NCI-H2227 treated with DMSO at 0.1 percent for 48 hours (cell line): ENCODE data around the gene CLCN1.

Source experiments
- DNase-seq: peaks from one replicate; lab custom pipeline; 2025; lab: John Stamatoyannopoulos, UW

CLCN1 gene

DNA sequence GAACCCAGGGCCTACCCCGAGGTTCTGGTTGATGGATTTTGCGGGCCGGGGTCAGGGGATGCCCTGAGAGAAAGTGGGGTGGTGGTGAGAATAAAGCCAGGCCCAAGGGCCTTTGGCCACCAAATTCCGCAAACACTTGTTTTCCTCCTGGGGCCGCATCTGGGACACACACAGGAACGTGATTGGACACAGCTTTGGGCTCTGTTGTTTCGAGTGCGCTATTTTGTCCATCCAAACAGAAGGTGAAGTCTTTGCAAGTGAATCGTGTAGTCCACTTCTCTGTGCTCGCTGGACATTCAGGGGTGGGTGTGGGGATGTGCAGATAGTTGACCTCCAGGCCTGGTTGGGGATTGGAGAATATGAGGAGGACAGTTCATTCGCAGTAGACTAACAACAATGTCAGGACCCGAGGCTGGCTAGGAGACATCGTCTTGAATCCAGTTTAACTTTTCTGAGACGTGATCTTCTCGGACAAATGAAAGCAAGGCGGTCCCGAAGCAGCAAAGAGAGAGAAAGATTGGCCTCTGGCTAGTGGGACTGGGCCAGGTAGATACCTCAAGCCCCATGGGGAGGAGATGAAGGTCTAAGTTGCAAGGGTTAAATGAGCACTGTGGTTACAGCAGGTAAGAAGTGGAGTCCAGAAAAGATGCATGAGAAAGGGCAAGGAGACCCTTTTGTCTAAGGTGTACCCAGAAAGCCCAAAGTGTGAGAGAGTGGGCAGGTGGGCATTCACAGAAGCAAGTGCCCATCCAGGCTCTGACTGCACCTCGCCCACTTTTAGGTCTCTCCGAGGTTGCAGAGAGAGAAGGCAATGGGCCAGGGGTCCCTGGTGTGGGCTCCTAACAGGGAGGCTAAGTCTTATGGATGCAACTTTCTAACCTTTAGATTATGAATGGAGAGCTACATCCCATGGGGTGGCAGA is 47.4 kb downstream of the CLCN1 start:
- no peak for DNase-seq

DNA sequence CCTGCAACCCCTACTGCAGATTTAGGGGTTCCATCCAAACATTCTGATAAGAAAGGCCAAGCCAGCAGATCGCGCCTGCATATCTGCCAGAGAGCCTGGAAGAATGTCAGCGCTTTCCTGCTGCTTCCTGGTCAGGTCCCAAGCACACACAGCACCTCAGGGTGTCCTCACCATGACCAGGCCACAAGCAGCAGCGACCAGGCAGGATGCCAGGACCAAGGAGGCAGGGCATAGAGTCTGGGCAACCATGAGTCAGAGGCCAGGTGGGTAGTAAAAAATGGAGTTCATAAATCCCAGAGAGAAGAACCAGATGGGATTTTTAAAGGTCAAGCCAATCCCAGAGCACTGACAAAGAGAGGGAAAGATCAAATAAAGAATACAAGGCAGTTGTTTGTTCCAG is 52.1 kb downstream of the CLCN1 start:
- DNase-seq = no peak

DNA sequence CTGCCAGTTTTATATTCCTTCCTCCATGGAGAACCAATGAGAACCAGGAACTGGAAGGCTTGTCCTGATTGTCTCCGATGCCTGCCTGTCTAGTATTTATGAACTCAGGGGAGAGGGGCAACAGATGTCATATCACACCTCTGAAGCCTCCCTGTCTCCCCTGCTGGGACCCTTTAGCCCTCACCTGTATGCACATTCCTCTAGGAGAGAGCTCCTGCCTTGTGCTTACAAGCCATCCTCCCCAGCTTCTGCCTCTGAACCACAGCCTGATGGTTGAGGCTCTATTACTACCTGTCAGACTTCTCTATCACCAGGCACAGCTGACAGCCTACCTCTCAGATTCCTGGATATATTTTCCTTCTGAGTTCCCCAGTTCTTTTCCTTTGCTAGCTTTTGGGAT is 52.5 kb downstream of the CLCN1 start:
- no peak for DNase-seq

DNA sequence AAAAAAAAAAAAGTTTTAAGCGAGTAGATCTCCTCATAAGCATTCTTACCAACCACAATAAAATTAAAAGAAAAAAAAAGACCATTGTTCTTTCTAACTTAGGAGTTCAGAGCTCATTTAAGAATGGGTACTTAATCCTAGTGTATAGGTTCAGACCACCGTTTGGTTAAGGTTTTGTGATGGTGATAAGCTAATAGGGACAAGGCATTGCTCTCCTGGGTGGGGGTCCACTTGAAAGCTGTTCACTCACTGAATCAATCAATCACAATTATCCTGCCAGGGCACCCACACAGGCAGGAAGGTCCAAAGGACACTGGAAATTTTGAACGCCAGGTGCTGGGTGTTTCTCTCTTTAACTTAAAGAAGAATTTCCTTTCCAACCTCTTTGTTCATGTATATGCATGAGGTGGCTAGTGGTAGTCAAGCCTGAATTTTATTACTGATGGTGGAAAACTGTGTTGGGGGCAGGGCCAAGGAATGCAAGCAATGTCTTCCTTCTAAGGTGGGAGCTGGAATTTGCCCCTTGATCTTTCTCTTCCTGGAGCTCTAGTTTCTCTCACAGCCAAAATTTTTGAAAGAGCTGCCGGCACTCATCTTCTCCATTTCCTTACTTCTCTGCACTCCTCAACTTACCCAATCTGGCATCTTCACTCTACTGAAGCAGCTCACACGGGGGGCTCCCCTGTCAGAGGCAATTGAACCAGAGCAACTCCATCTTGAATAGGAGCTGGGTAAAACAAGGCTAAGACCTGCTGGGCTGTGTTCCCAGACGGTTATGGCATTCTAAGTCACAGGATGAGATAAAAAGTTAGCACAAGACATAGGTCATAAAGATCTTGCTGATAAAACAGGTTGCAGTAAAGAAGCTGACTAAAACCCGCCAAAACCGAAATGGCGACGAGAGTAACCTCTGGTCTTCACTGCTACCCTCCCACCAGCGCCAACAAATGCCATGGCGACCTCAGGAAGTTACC is 54.1 kb downstream of the CLCN1 start:
- DNase-seq = no peak

DNA sequence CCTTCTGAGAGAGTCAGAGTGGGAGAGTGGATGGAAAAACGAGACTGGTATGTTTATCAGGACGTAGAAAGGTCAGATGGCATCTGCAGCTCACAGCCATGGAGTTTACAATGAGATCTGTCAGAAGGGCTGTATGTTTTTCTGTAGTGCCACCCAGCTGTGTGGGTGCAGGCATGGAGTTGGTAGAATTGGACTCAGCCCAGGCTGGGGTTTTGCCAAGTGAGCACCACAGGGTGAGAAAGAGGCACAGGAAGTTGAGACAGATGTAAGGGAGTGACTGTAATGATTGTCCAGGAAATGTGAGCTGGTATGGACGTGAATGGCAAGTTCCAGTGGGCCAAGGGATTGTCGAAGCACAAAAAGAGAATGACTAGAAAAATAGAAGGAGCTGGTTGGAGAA is 56.2 kb downstream of the CLCN1 start:
- no peak for DNase-seq

DNA sequence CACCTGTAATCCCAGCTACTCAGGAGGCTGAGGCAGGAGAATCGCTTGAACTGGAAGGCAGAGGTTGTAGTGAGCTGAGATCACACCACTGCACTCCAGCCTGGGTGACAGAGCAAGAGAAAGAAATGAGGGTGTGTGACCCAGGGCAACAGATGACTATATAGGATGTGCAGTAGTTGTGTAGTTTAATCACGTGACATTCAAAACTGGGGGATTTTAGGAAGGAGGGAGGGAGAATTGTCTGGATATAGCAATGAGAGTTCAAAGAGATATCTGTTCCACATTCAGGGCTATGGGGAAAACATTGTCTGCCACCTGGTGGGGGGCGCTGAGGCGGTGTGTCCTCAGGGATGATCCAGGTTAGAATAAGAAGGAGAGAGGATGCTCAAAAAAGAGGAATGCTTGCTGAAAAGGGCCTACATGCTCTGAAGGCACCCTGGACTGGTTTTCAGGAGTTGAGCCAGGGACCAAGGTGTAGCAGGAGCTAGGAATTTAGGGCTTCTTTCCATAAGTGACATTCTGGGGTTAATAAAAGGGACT is 57.4 kb downstream of the CLCN1 start:
- no peak for DNase-seq

DNA sequence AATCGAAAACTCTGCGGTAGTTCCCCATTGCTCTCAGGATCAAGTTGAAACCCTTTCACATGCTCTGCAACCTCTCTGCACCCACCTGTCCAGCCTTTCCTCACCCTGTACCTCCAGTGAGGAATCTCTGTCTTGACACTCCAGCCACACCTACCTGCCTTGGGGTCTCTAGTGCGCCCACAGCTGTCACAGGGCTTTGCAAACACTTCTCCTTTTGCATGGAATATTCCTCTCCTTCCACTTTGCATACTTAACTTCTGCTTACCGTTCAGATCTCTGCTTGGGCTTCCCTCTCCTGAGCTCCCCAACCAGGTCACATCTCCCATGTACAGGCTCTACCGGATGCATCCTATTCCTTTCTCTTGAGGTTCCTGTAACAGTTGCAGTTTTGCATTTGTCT is 58.6 kb downstream of the CLCN1 start:
- DNase-seq = no peak

DNA sequence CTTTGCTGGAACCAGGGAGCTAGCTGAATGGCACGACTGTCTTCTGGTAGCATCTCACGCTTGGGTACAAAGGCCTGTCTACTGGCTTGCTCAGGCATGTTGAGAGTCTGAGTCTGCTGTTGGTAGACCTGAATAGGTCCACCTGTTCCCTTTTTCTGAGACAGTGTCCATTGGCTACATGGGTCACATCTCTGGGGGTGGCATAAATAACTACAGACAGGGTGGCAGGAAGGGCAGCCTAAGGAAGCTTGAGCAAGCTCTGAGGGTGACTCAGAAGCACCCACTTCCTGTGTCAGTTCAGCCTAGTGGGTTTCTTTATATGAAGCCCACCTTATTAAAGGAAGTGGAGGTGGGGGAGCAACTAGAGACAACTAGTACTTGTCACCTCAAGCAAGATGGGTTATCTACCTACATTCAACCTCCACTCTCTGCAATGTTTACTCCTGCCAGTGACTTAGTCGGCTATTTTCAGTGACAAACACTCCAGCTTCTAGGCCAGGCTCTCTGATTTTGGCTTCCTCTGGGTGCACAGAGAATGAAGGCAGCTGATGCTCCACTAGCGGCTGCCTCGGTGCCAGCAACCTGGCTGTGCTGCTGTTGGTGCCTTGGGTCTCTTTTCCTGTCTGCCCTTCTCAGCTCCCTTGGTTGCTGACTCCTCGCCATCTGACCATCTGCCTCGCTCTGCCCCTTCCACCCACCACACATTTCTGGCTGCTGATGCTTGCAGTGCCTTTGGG is 59.6 kb downstream of the CLCN1 start:
- no peak for DNase-seq

DNA sequence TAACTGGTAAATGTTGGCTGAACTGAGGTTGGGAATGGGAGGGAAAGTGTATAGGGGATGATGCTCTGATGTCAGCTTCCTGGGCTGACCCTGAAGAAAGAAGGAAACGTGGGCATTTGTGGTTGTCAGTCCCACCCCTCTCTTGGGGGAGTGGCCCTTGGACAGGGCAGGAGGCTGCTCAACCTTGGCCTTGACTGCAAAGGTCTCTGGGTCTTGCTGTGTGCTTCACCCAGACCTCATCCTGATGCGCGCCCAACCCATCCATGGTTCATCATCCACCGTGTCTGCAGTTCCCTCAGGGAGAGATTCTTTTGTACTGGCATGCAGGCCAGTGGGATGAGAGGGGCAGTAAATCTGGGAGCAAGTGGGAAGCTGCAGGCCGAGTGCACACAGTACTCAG is 60.5 kb downstream of the CLCN1 start:
- DNase-seq = no peak

DNA sequence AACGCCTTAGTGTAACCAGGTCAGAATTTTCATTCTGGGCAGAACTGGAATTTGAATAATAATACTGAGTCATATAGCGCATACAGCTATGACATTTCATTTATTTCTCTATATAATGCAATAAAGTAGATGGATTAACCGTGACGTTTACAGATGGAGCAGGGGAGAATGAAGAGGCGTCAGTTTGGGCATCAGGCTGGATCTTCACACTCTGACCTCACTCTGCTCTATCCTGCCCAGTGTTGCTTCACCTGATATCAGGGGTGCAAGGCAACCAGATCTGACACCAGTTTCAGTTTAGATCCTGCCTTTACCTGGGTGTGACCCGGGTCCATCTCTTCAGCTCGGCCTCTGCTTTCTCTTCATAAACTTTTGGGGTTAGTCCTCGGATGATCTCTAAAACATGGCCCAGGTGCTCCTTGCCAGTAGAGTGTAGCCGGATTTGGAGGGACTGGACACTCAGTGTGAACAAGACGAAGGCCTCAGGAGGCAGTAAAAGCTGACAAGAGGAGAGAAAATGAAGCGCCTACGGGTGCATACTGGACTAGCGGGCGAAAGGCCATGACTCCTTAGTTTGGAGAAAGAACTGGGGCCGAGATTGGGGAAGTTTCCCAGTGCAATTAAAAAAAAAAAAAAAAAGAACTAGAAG is 63.8 kb downstream of the CLCN1 start:
- DNase-seq = no peak

DNA sequence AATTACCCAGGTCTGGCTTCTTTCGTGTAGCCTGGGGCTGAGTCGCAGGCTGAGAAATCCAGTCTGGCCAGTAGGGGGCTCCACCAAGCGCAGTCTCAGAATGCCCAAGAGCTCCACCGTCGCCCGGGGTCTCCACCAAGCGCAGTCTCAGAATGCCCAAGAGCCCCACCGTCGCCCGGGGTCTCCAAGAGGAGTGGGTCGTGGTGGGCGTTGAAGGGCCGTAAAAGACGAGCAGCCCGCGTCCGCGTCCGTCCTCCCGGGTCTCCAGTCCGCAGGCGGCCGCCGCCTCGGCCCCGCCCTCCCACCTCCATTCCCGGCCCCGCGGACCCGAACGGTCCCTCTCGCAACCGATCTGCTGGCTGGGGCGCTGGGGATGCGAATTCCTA is 64.3 kb downstream of the CLCN1 start:
- DNase-seq = peak; percentile 87

DNA sequence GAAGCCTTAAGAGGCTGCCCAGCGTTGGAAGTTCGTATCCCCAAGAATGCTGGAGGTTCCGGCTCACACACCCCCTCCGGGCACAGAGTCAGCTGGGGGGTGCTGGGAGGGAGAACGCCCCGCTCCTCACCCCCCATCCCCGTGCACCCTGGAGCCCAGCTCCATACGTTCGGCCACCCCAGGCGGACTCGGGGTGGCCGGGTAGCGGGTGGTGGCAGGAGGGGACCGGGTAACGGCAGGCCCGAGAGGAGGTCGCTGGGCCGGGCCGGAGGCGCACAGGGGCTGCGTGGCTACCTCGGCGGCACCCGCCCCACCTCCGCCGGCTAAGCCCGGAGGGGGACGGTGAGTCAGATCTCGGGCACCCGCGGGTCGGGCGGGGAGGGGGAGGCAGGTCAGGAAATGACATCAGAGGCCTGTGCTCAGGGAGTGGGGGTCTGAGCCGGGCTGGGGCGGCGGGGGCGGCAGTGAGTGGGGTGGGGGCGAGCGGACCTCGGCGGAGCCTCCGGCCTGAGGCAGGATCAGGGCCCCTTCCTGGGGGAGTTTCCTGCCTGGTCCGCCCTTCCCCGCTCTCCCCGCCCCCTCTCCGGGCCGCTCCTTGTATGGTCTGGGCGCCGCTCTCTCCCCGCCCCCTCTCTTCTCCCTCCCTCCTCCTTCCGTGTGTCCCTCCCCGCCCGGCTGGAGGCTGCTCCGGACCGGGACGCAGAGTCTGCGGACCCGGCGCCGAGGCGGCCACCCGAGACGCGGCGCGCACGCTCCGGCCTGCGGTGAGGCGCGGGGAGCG is 64.9 kb downstream of the CLCN1 start, which contains the start of gene ZYX:
Gene ZYX (plus strand): TSS at position 700 of the 781 bp plus-strand sequence. CDS start 227 bp downstream, outside the sequence.
- DNase-seq = peak; percentile 84

DNA sequence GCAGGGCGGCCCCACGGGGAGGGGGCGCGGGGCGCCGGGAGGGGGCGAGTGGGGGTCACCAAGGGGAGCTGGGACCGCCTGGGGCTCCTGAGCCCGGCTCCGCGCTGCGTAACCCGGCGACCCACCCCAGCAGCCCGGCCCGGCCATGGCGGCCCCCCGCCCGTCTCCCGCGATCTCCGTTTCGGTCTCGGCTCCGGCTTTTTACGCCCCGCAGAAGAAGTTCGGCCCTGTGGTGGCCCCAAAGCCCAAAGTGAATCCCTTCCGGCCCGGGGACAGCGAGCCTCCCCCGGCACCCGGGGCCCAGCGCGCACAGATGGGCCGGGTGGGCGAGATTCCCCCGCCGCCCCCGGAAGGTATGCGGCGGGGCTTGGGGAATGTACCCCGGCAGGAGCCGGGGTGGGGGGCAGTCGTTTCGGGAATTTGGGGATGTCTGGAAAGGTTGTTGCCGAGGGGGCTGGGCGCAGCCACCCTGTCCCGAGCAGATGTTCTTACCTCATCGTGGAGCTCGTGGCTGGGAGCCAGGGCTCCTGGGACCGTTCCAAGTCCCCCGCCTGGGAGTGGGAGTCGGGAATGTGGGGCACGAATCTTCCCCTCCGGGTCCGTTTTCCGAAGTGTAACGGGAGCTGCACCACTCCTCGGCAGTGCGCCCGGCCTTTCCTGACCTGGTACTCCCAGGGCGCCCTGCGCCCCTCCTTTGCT is 65.7 kb downstream of the CLCN1 start:
- DNase-seq = no peak

DNA sequence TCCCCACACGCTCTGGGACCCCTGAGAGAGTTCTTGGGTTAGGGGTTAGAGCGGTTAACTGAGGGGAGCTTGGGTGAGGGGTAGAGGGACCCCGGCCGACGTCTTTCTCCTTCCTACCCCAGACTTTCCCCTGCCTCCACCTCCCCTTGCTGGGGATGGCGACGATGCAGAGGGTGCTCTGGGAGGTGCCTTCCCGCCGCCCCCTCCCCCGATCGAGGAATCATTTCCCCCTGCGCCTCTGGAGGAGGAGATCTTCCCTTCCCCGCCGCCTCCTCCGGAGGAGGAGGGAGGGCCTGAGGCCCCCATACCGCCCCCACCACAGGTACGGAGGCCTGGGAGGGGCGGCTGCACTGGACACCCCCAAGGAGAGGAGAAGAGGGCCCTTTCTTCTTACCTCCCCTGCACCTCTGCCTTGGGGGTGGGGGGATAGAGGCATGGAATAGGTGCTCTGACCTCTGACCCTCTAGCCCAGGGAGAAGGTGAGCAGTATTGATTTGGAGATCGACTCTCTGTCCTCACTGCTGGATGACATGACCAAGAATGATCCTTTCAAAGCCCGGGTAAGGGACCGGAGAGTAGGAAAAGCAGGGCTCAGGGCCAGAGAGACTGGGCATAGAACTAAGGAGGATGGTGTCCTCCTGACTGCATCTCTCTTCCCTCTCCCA is 66.3 kb downstream of the CLCN1 start:
- DNase-seq = no peak

DNA sequence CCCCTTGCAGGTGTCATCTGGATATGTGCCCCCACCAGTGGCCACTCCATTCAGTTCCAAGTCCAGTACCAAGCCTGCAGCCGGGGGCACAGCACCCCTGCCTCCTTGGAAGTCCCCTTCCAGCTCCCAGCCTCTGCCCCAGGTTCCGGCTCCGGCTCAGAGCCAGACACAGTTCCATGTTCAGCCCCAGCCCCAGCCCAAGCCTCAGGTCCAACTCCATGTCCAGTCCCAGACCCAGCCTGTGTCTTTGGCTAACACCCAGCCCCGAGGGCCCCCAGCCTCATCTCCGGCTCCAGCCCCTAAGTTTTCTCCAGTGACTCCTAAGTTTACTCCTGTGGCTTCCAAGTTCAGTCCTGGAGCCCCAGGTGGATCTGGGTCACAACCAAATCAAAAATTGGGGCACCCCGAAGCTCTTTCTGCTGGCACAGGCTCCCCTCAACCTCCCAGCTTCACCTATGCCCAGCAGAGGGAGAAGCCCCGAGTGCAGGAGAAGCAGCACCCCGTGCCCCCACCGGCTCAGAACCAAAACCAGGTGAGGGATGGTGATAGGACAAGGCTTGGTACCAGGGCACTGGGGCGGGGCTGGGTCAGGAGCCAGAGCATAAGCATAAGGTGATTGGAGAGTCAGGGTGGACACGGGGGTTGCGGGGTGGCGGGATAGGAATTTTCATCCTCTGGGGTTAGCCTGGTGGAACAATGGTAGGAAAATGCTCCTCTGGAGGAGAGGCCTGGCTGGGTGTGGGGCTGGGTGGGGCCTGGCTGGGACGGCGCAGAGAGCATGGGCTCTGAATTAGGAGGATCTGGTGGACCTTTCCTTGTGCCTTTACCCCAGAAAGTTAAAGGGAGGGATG is 67.1 kb downstream of the CLCN1 start:
- no peak for DNase-seq

DNA sequence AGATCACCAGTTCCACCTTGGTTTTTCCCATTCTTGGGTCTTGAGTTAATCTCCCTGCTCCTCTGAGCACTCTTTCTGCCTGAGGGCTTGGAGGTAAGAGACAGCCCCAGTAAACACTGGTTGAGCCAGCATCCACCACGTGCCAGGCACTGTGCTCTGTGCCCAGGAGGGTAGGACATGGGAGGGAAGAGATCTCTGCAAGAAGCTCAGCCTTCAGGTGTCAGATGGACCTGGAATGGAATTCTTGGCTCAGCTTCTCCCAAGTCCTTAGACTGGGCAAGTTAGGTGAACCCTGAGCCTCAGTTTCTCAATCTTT is 67.7 kb downstream of the CLCN1 start:
- no peak for DNase-seq

DNA sequence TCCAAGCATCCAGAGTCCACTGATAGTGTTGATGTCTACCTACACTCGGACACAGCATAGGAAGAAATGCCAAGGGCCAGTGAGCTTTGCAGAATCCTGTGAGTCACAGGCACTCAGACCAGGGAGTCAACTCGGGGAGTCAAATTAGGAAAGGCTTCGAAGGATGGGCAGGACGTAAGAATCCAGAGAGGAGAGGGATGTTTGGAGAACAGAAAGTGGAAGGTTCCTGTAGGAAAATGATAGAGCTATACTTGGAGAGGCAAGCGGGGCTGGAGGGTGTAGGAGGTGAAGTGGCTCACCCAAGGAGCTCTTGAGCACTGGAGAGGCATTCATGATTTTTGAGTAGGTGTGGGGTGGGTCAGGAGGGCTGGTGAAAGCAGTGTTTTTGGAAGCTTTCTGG is 68.2 kb downstream of the CLCN1 start:
- DNase-seq = no peak
